HG03558 (cell line): ENCODE measurements around the gene STX1B.

Experiments
- ATAC-seq: cut with Tn5 transposase; IDR thresholded peaks from one replicate; pipeline ENCODE4 v1.9.1; 2021; ENCODE audit warnings: moderate number of reproducible peaks; ENCODE audit not compliant: unreplicated experiment; ENCODE audit errors: extremely low read depth

The STX1B gene

DNA sequence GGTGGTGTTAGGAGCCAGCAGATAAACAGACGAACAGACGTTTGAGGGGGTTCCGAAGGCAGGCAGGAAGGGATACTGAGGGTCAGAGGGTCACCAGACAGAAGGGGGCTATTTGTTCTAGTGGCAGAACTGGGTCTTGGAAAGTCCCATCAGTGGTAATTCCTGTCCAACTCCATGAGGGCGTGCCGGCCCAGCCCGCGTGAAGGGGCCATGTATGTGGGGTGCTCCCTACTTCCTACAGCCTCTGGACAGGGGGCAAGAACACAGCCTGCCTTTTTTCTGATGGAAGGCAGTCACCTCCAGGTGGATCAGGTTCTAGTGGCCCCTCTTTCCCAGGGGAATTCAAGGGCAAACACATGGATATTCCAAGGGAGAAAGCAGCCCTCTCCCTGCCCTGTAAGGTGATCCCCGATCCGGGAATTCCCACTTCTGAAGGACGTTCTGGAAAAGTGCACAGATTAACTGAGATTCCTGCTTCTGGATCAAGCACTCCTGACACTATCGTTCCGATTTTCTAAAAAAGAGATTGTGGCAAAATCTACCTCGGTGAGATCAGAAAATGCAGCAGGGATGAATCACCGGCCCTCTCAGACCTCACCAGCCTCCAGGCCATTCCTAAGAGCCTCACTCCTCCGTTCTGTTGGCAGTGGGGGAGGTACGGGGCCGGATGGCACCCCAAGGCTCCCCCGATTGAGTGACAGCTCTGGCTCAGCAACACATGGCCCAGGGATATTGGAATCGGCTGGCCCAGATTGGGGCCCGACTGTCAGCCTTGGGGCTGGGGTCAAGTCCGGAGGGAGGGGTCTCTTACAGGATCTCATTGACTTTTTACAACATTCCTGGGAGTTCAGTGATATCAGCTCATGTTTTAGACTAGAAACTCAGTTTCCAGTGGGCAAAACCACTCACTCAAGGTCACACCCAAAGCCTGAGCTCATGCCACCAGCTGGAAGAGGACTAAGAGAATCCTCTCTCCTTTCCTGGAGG lies 12.4 kb downstream of the STX1B start:
- ATAC-seq: no peak

- no peak for ATAC-seq
These were observed 13.3 kb downstream of the STX1B start for GRCh38 chr16:30996985-30997724.

- no peak for ATAC-seq
These were observed 14.0 kb downstream of the STX1B start for GRCh38 chr16:30996324-30996984.

DNA sequence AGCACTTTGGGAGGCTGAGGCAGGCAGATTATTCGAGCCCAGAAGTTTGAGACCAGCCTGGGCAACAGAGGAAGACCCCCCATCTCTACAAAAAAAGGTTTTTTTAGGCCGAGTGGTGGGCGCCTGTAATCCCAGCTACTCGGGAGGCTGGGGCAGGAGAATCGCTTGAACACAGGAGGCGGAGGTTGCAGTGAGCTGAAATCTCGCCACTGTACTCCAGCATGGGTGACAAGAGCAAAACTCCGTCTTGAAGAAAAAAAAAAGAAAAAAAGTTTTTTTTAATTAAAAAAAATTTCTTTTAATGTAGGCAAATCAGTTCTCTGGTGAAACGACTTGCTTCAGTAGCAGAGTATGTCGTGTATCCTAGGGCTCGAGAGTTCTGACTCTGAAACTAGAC lies 14.5 kb downstream of the STX1B start:
- ATAC-seq: no peak

DNA sequence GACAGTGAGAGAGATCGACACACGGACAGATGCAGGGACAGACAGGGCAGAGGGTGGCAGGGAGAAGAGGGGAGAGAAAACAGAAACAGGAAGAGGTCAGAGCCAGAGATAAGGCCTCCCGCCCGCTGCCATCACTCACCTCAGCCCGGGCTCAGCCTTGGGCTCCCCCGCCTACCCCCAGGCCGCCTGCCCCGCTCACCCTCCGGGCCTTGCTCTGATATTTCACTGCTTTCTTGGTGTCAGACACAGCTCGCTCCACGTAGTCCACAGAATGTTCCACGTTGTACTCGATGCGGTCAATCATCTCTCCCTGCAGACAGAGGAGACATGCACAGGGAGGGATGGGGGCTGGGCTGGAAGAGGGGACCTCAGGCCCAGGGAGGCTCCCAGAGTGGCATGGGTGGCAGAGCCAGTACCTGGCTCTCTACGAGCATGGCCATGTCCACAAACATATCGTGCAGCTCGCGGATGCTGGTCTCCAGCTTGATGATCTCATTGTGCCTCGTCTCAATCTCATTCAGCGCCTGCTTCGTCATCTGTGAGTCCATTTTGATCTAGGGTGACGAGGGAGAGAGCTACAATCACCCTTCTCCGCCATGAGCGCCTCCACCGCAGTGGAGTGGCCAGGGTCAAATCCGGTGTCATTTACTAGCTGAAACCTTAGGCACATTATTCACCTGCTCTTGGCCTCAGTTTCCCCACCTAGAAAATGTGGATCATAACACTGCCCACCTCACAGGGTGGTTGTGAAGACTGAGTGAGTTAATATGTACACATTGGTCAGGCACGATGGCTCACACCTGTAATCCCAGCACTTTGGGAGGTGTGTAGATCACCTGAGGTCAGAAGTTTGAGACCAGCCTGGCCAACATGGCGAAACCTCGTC lies 17.3 kb downstream of the STX1B start:
- ATAC-seq: no peak

GRCh38 chr16:30992276-30992780 lies 18.1 kb downstream of the STX1B start:
- ATAC-seq: no peak

GRCh38 chr16:30991052-30991451 lies 19.4 kb downstream of the STX1B start:
- ATAC-seq: no peak

GRCh38 chr16:30990105-30990504 lies 20.3 kb downstream of the STX1B start:
- no peak for ATAC-seq

DNA sequence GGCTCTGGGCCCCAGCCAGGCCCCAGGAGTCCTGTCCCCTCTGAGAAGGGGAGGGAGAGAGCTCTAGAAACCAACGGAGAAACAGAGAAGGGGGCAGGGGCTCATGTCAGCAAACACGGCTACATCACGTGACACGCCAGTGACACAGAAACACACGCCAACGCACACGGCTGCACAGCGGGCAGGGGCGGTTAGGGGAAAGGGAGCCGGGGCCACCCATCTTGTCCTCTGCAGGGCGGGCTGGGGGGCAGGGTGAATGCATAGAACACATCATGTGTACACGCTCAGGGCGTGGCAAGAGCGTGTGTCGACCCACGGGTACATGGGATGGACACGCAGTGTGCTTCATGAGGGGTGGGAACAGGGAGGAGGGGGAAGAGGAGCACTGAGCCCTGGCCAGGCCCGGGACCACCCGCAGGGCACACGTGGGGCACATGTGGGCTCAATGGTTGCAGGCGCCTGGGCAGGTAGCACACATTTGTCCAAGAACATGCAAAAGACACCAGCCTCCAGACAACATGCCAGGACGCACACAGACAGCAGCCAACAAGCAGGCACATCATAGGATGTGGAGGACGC lies 20.9 kb downstream of the STX1B start:
- ATAC-seq: no peak

DNA sequence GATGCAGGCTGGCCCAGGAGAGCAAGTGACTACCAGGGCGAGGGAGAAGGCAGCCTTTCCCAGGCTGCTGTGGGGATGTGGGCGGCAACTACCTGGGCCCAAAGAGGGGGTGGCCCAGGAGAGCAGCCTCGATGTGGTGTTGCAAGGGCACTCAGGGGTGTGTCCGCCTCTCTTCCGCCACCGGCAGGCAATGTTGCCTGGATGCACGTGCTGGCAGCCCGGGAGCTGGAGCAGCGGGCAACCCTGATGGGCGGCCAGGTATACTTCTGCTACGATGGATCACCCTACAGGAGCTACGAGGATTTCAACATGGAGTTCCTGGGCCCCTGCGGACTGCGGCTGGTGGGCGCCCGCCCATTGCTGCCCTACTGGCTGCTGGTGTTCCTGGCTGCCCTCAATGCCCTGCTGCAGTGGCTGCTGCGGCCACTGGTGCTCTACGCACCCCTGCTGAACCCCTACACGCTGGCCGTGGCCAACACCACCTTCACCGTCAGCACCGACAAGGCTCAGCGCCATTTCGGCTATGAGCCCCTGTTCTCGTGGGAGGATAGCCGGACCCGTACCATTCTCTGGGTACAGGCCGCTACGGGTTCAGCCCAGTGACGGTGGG lies 22.8 kb downstream of the STX1B start:
- no peak for ATAC-seq

- ATAC-seq: no peak
These were observed 24.1 kb downstream of the STX1B start for GRCh38 chr16:30986129-30986991.

GRCh38 chr16:30985401-30986128 lies 24.9 kb downstream of the STX1B start:
- ATAC-seq: no peak

- no peak for ATAC-seq
These were observed 25.6 kb downstream of the STX1B start, which contains the start of gene HSD3B7 for GRCh38 chr16:30984669-30985400. TSS of gene HSD3B7 (plus strand) at chr16:30985207. CDS start at chr16:30985659, 452 bp downstream.

DNA sequence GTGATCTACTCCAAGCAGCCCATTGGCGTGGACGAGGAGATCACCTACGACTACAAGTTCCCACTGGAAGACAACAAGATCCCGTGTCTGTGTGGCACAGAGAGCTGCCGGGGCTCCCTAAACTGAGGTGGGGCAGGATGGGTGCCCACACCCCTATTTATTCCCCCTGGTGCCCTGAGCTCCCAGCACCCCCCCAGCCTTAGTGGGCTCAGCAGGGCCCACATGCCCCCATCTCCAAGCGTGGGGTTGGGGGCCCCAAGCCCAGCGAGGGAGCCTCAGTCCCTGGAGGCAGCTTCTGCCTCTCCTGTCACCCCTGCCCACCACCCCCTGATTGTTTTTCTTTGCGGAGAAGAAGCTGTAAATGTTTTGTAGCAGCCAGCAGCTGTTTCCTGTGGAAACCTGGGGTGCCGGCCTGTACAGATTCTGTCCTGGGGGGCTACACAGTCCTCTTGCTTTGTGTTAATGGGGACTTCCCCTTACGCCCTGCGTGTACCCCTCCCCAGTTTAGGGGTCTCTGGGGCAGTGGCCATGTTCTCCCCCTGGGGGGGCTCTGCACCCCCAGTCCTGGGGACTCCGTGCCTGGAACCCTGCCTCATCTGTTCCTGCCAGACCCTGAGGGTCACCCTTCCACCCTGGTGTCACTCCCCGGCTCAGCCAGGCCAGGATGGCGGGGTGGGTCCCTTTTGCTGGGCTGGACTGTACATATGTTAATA lies 26.4 kb downstream of the STX1B start:
- no peak for ATAC-seq

GRCh38 chr16:30983289-30983889 lies 27.0 kb downstream of the STX1B start:
- ATAC-seq: no peak
